NT2/D1 (cell line): ENCODE measurements around the gene FBLIM1.

ENCODE experiments used
- YY1 ChIP-seq: IDR thresholded peaks from 2 replicates; pipeline ENCODE4 v1.6.1; 2011; ENCODE audit not compliant: insufficient read length, insufficient read depth
- ZNF274 ChIP-seq: IDR thresholded peaks from 2 replicates; pipeline ENCODE4 v1.6.1; 2011; ENCODE audit warnings: mild to moderate bottlenecking, low read depth, low read length

DNA sequence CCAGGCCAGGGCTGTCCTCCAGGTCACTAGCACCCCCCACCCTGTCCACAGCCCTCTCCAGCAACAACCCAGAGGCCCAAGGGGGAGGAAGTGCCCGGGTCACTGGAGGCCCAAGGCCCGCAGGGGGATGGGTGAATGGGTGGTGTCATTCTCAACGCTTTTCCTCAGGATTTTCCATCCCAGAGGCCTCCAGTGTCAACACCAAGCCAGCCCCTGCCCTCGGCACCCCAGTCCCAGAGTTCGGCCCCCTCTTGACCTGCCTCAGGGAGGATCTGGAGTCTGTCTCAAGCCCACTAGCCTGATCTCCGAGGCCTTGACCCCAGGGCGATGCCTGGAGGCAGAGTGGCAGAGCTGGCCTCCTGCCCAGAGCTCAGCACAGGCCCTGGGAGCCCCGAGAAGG lies 11.2 kb upstream of the FBLIM1 start:
- TF ChIP-seq YY1 (no peak), ZNF274 (no peak)
